Measurements from ENCODE around the gene STT3A. TPM values are rescaled to one million over a fixed set of nuclear protein-coding genes. Genes with fewer than 3 reads are reported as not detected.

STT3A gene
- total and polyA plus RNA-seq, 2 of the 13 experiments (the other 11 are each of a cell fraction or from before 2014, with no cell fraction given), result 229 to 319 TPM

DNA sequence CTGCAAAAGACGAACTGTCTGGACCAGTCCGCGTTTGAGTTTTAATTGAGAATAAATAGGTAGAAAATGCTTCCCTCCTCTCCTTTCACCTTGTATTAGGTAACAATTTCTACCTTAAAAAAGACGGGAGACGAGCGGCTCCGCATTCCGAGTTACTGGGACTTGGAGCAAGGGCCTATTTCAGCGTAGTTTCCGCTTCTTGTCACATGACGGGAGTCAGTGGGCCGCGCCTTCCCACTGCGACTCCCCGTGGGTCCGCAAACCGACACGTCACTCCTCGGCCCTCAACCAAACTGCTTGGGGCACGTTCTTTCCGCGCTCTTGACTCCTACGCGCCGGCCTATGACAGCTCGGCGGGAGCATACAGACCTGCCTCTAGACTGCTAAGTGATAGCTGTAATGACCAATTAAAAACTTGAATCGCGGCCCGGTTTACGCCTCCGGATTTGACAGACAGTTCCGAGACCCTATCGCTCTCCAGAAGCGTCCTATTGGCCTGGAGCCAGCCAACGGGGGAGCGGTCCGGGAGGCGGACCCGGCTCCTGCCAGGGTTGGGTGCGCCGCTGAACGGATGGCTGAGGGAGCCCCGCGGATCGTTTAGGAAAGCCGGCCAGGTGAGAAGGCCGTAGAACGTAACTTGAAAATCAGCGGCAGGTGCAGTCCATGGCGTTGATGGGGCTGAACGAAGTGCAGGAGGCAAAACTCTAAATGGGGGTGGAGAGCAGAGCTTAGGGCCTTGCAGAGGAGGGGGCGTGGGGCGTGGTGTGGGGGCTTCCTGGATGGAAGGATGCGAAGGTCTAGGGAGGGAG is at the start of gene STT3A (continued):
- TF ChIP-seq ZNF180 (CRISPR knock-in tag; IDR thresholded peaks at IDR 0.05; ENCODE audit: borderline replicate concordance, low read depth) (no peak), ZNF577 (CRISPR knock-in tag; IDR thresholded peaks at IDR 0.05; ENCODE audit: borderline replicate concordance, low read depth) (0 out of 2 replicates have a peak, but pooled peaks have one; percentile 67), MIER2 (CRISPR knock-in tag; IDR thresholded peaks at IDR 0.05) (no peak), ATF7-NPFF (CRISPR knock-in tag; IDR thresholded peaks at IDR 0.05; ENCODE audit: low read depth) (no peak), ZSCAN25 (CRISPR knock-in tag; IDR thresholded peaks at IDR 0.05) (no peak; the same call in 1 of the 2 replicates), BRD4 (CRISPR knock-in tag; IDR thresholded peaks at IDR 0.05) (no peak; the same call in 1 of the 2 replicates), ZNF282 (IDR thresholded peaks at IDR 0.05; ENCODE audit: partially characterized antibody) (no peak), HNRNPUL1 (IDR thresholded peaks at IDR 0.05; ENCODE audit: low read depth, low read length) (no peak), ZNF530 (CRISPR knock-in tag; IDR thresholded peaks at IDR 0.05; ENCODE audit: low read depth) (no peak), GFI1 (CRISPR knock-in tag; IDR thresholded peaks at IDR 0.05; ENCODE audit: borderline replicate concordance) (no peak), EZH2 (conservative IDR thresholded peaks at IDR 0.05; ENCODE audit: low read depth, low read length) (no peak), AHR (CRISPR knock-in tag; IDR thresholded peaks at IDR 0.05) (no peak), ZSCAN29 (CRISPR knock-in tag; conservative IDR thresholded peaks at IDR 0.05) (no peak), ESRRA (CRISPR knock-in tag; IDR thresholded peaks at IDR 0.05; ENCODE audit: low read depth) (no peak)
- TF ChIP-seq, protein P1, sequence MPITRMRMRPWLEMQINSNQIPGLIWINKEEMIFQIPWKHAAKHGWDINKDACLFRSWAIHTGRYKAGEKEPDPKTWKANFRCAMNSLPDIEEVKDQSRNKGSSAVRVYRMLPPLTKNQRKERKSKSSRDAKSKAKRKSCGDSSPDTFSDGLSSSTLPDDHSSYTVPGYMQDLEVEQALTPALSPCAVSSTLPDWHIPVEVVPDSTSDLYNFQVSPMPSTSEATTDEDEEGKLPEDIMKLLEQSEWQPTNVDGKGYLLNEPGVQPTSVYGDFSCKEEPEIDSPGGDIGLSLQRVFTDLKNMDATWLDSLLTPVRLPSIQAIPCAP (CRISPR knock-in tag; IDR thresholded peaks at IDR 0.05; ENCODE audit: low read depth), result no peak
- TF ChIP-seq, protein P2, sequence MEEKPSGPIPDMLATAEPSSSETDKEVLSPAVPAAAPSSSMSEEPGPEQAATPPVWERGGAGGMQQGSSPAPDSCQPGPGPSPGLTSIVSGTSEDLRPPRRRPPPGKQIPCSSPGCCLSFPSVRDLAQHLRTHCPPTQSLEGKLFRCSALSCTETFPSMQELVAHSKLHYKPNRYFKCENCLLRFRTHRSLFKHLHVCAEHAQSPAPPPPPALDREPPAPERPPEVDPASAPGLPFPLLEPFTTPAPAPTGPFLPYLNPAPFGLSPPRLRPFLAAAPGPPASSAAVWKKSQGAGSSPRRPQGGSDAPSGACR (CRISPR knock-in tag; IDR thresholded peaks at IDR 0.05), result 0 out of 2 replicates have a peak, but pooled peaks have one; percentile 36
- TF ChIP-seq, protein P3, sequence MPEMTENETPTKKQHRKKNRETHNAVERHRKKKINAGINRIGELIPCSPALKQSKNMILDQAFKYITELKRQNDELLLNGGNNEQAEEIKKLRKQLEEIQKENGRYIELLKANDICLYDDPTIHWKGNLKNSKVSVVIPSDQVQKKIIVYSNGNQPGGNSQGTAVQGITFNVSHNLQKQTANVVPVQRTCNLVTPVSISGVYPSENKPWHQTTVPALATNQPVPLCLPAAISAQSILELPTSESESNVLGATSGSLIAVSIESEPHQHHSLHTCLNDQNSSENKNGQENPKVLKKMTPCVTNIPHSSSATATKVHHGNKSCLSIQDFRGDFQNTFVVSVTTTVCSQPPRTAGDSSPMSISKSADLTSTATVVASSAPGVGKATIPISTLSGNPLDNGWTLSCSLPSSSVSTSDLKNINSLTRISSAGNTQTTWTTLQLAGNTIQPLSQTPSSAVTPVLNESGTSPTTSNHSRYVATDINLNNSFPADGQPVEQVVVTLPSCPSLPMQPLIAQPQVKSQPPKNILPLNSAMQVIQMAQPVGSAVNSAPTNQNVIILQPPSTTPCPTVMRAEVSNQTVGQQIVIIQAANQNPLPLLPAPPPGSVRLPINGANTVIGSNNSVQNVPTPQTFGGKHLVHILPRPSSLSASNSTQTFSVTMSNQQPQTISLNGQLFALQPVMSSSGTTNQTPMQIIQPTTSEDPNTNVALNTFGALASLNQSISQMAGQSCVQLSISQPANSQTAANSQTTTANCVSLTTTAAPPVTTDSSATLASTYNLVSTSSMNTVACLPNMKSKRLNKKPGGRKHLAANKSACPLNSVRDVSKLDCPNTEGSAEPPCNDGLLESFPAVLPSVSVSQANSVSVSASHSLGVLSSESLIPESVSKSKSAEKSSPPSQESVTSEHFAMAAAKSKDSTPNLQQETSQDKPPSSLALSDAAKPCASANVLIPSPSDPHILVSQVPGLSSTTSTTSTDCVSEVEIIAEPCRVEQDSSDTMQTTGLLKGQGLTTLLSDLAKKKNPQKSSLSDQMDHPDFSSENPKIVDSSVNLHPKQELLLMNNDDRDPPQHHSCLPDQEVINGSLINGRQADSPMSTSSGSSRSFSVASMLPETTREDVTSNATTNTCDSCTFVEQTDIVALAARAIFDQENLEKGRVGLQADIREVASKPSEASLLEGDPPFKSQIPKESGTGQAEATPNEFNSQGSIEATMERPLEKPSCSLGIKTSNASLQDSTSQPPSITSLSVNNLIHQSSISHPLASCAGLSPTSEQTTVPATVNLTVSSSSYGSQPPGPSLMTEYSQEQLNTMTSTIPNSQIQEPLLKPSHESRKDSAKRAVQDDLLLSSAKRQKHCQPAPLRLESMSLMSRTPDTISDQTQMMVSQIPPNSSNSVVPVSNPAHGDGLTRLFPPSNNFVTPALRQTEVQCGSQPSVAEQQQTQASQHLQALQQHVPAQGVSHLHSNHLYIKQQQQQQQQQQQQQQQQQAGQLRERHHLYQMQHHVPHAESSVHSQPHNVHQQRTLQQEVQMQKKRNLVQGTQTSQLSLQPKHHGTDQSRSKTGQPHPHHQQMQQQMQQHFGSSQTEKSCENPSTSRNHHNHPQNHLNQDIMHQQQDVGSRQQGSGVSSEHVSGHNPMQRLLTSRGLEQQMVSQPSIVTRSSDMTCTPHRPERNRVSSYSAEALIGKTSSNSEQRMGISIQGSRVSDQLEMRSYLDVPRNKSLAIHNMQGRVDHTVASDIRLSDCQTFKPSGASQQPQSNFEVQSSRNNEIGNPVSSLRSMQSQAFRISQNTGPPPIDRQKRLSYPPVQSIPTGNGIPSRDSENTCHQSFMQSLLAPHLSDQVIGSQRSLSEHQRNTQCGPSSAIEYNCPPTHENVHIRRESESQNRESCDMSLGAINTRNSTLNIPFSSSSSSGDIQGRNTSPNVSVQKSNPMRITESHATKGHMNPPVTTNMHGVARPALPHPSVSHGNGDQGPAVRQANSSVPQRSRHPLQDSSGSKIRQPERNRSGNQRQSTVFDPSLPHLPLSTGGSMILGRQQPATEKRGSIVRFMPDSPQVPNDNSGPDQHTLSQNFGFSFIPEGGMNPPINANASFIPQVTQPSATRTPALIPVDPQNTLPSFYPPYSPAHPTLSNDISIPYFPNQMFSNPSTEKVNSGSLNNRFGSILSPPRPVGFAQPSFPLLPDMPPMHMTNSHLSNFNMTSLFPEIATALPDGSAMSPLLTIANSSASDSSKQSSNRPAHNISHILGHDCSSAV (CRISPR knock-in tag; IDR thresholded peaks at IDR 0.05; ENCODE audit: borderline replicate concordance), result no peak
- TF ChIP-seq, protein P4, sequence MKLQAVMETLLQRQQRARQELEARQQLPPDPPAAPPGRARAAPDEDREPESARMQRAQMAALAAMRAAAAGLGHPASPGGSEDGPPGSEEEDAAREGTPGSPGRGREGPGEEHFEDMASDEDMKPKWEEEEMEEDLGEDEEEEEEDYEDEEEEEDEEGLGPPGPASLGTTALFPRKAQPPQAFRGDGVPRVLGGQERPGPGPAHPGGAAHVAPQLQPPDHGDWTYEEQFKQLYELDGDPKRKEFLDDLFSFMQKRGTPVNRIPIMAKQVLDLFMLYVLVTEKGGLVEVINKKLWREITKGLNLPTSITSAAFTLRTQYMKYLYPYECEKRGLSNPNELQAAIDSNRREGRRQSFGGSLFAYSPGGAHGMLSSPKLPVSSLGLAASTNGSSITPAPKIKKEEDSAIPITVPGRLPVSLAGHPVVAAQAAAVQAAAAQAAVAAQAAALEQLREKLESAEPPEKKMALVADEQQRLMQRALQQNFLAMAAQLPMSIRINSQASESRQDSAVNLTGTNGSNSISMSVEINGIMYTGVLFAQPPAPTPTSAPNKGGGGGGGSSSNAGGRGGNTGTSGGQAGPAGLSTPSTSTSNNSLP (IDR thresholded peaks at IDR 0.05; ENCODE audit: low read depth, low read length), result no peak; the same call in 1 of the 2 replicates
